ENCODE results near the gene RAB5IF. TPM values are rescaled to one million over a fixed set of nuclear protein-coding genes. Genes with fewer than 3 reads are reported as not detected.
A peak's percentile ranks its signal among the peaks of the same experiment; 100 is the strongest.
"Not testable (repeated sequence)": the region's sequence is repeated elsewhere in the genome, so short reads cannot be mapped to it uniquely, and the experiment has no call there.

The RAB5IF gene
- total RNA-seq (2014; rRNA removed; shearing (Covaris generic)): 338 and 339 TPM in 2 replicates

- peak; percentile 98 for DNase-seq (ENCODE audit: low spot score)
Measured at GRCh38 chr20:36605399-36606157, at the start of gene RAB5IF. RAB5IF (plus strand) TSS chr20:36605779; CDS start chr20:36605952, 173 bp downstream.

- DNase-seq (ENCODE audit: low spot score): no peak
Measured at GRCh38 chr20:36562724-36563123, 42.9 kb upstream of the RAB5IF start.

- DNase-seq (ENCODE audit: low spot score): no peak
Measured at GRCh38 chr20:36563374-36563773, 42.2 kb upstream of the RAB5IF start.

GRCh38 chr20:36564078-36564725 lies 41.4 kb upstream of the RAB5IF start:
- DNase-seq (ENCODE audit: low spot score): not testable (repeated sequence)

GRCh38 chr20:36564726-36565121 lies 40.9 kb upstream of the RAB5IF start:
- not testable (repeated sequence) for DNase-seq (ENCODE audit: low spot score)

GRCh38 chr20:36565520-36565919 lies 40.1 kb upstream of the RAB5IF start:
- DNase-seq (ENCODE audit: low spot score): no peak

- peak; percentile 85 for DNase-seq (ENCODE audit: low spot score)
Measured at GRCh38 chr20:36569847-36570429, 35.6 kb upstream of the RAB5IF start.

- no peak for DNase-seq (ENCODE audit: low spot score)
Measured at GRCh38 chr20:36571564-36572504, 33.7 kb upstream of the RAB5IF start.

GRCh38 chr20:36572701-36573102 lies 32.9 kb upstream of the RAB5IF start:
- no peak for DNase-seq (ENCODE audit: low spot score)

GRCh38 chr20:36573103-36573797 lies 32.3 kb upstream of the RAB5IF start, which contains the start of gene TGIF2:
TGIF2 (plus strand) TSS chr20:36573597; CDS start chr20:36578775, 5,178 bp downstream.
- peak; percentile 82 for DNase-seq (ENCODE audit: low spot score)

- DNase-seq (ENCODE audit: low spot score): no peak
Measured at GRCh38 chr20:36573798-36574365, 31.7 kb upstream of the RAB5IF start.

- no peak for DNase-seq (ENCODE audit: low spot score)
Measured at GRCh38 chr20:36574366-36575135, 31.0 kb upstream of the RAB5IF start.

GRCh38 chr20:36576081-36576445 lies 29.5 kb upstream of the RAB5IF start:
- no peak for DNase-seq (ENCODE audit: low spot score)

- no peak for DNase-seq (ENCODE audit: low spot score)
Measured at GRCh38 chr20:36578356-36579041, 27.1 kb upstream of the RAB5IF start.

GRCh38 chr20:36579996-36580545 lies 25.5 kb upstream of the RAB5IF start:
- DNase-seq (ENCODE audit: low spot score): no peak

- DNase-seq (ENCODE audit: low spot score): no peak
Measured at GRCh38 chr20:36582322-36582721, 23.3 kb upstream of the RAB5IF start.

GRCh38 chr20:36582821-36583220 lies 22.8 kb upstream of the RAB5IF start:
- DNase-seq (ENCODE audit: low spot score): no peak

GRCh38 chr20:36584018-36584481 lies 21.5 kb upstream of the RAB5IF start:
- no peak for DNase-seq (ENCODE audit: low spot score)

Data from A172 (cell line).